Endothelial cell of umbilical vein (primary cell): ENCODE measurements around the gene PBX2. TPM values are rescaled to one million over a fixed set of nuclear protein-coding genes. Genes with fewer than 3 reads are reported as not detected.
A peak's percentile ranks its signal among the peaks of the same experiment; 100 is the strongest.
"Not testable (repeated sequence)": the region's sequence is repeated elsewhere in the genome, so short reads cannot be mapped to it uniquely, and the experiment has no call there.

ENCODE experiments used
- BruUV-seq: library from RNA; stranded (reverse); fragments of 400-500 nt; replicated peaks from 2 replicates; lab custom pipeline; 2021; lab: Mats Ljungman, UMichigan
- CTCF ChIA-PET: fragments of 300-600, 350-600 bp; sonication (Branson Sonifier 250); formaldehyde crosslinking; loops from one replicate; lab custom pipeline; 2021; ENCODE audit warnings: antibody characterized with exemption, inconsistent platforms; lab: Charles Lee
- POLR2A ChIA-PET: fragments of 300-600, 350-600 bp; sonication (Branson Sonifier 250); formaldehyde crosslinking; loops from one replicate; lab custom pipeline; 2021; ENCODE audit warnings: antibody characterized with exemption, inconsistent platforms; lab: Charles Lee
- DNase-seq: peaks from one replicate; pipeline ENCODE4 v3.0.0-alpha.2; 2011; ENCODE audit warnings: low read depth, low spot score
- FAIRE-seq: peaks from 2 replicates; lab custom pipeline; 2011; peaks lifted over from hg19 to GRCh38; lab: Jason Lieb, UNC
- H2AFZ ChIP-seq: 2 replicates; pipeline ENCODE4 v1.6.0; 2012; ENCODE audit warnings: low read depth, low read length, control low read depth, inconsistent platforms
- H3K27ac ChIP-seq: 2 replicates; pipeline ENCODE4 v1.5.1; 2011; ENCODE audit warnings: low read depth, mild to moderate bottlenecking, control low read depth, low read length, moderate library complexity; ENCODE audit not compliant: insufficient read depth
- H3K27me3 ChIP-seq, 2 experiments: 2 replicates each; pipeline versions ENCODE4 v1.6.0 to v1.6.1; 2011; ENCODE audit warnings: low read length in 2 of 2, mixed read lengths in 1 of 2; ENCODE audit not compliant: control insufficient read depth in 2 of 2, insufficient read depth in 2 of 2
- H3K36me3 ChIP-seq, 2 experiments: 2 replicates in 1 of 2; 3 replicates in 1 of 2; pipeline ENCODE4 v1.5.1; 2011; ENCODE audit warnings: low read length in 2 of 2, mild to moderate bottlenecking in 1 of 2, moderate library complexity in 1 of 2; ENCODE audit not compliant: control insufficient read depth in 2 of 2, insufficient read depth in 2 of 2; ENCODE audit errors: extremely low read depth in 1 of 2
- H3K4me1 ChIP-seq: 3 replicates; pipeline ENCODE4 v1.5.1; 2011; ENCODE audit warnings: mild to moderate bottlenecking, low read length; ENCODE audit not compliant: control insufficient read depth, insufficient read depth; ENCODE audit errors: extremely low read depth
- H3K4me2 ChIP-seq: 2 replicates; pipeline ENCODE4 v1.6.1; 2011; ENCODE audit warnings: low read length, control low read depth, mixed read lengths; ENCODE audit not compliant: insufficient read depth
- H3K4me3 ChIP-seq, 3 experiments: fragments of 200-600 bp in 1 of 3; sonication (generic), shearing (Covaris generic) in 1 of 3; replicated peaks in 1 of 3; 2 replicates each; pipeline ENCODE4 v1.5.1; 2011 to 2016; ENCODE audit warnings: control low read depth in 3 of 3, low read length in 3 of 3, mild to moderate bottlenecking in 2 of 3, inconsistent platforms in 1 of 3, low read depth in 1 of 3, moderate library complexity in 1 of 3; ENCODE audit not compliant: insufficient read depth in 1 of 3
- H3K79me2 ChIP-seq: 2 replicates; pipeline ENCODE4 v1.6.0; 2012; ENCODE audit warnings: low read length, inconsistent platforms; ENCODE audit not compliant: control insufficient read depth, insufficient read depth
- H3K9ac ChIP-seq: replicated peaks from 2 replicates; pipeline ENCODE3; 2011; ENCODE audit warnings: low read length, control low read depth; ENCODE audit not compliant: insufficient read depth; ENCODE audit errors: extremely low read depth
- H3K9me1 ChIP-seq: replicated peaks from 3 replicates; pipeline ENCODE4 v1.6.0; 2011; ENCODE audit warnings: mild to moderate bottlenecking, low read length; ENCODE audit not compliant: control insufficient read depth, insufficient read depth; ENCODE audit errors: extremely low read depth
- H3K9me3 ChIP-seq: replicated peaks from 2 replicates; pipeline ENCODE4 v1.5.1; 2012; ENCODE audit warnings: low read length, inconsistent platforms; ENCODE audit not compliant: control insufficient read depth, insufficient read depth
- H4K20me1 ChIP-seq: replicated peaks from 2 replicates; pipeline ENCODE3; 2011; ENCODE audit warnings: mild to moderate bottlenecking, low read length; ENCODE audit not compliant: control insufficient read depth, insufficient read depth; ENCODE audit errors: extremely low read depth
- CTCF ChIP-seq, 2 donors: IDR thresholded peaks; 1 replicate in 1 of 2; 2 replicates in 1 of 2; pipeline ENCODE4 v1.5.1; 2011; ENCODE audit warnings: low read length in 2 of 2, mild to moderate bottlenecking in 2 of 2, moderate library complexity in 2 of 2, control low read depth in 1 of 2, inconsistent platforms in 1 of 2, low read depth in 1 of 2; ENCODE audit not compliant: insufficient read depth in 1 of 2; ENCODE audit errors: extremely low read depth in 1 of 2
- EZH2 ChIP-seq: IDR thresholded peaks from 2 replicates; pipeline ENCODE4 v1.6.1; 2012; ENCODE audit warnings: borderline replicate concordance, low read depth, mild to moderate bottlenecking, moderate library complexity, low read length, inconsistent platforms; ENCODE audit not compliant: severe bottlenecking
- FOS ChIP-seq: IDR thresholded peaks from 2 replicates; pipeline ENCODE4 v1.6.1; 2011; ENCODE audit warnings: mild to moderate bottlenecking, low read length, moderate library complexity, borderline replicate concordance; ENCODE audit not compliant: insufficient read depth
- GATA2 ChIP-seq: IDR thresholded peaks from 2 replicates; pipeline ENCODE4 v1.7.0; 2011; ENCODE audit warnings: low read depth, mild to moderate bottlenecking, moderate library complexity, mixed read lengths, low read length; ENCODE audit not compliant: insufficient read length, insufficient read depth
- JUN ChIP-seq: IDR thresholded peaks from 2 replicates; pipeline ENCODE4 v1.6.1; 2011; ENCODE audit warnings: borderline replicate concordance, low read depth; ENCODE audit not compliant: insufficient read length, insufficient read depth
- MAX ChIP-seq: IDR thresholded peaks from 2 replicates; pipeline ENCODE4 v1.6.1; 2011; ENCODE audit not compliant: insufficient read depth, insufficient read length
- MYC ChIP-seq: IDR thresholded peaks from one replicate; pipeline ENCODE4 v1.6.1; 2011; ENCODE audit warnings: mild to moderate bottlenecking, low read depth, low read length
- POLR2A ChIP-seq: IDR thresholded peaks from 2 replicates; pipeline ENCODE4 v1.6.1; 2012; ENCODE audit warnings: low read depth, mild to moderate bottlenecking, control low read depth, low read length
- POLR2AphosphoS5 ChIP-seq: IDR thresholded peaks from 2 replicates; pipeline ENCODE4 v1.6.1; 2012; ENCODE audit warnings: low read depth, mild to moderate bottlenecking, control low read depth, low read length, moderate library complexity; ENCODE audit not compliant: insufficient read depth
- dilution Hi-C: fragments of 300-500 bp; cut with MboI; formaldehyde crosslinking; loops from one replicate; pipeline ENCODE4 v1.15.0; 2019; ENCODE audit warnings: low sequenced_read_pairs; ENCODE audit not compliant: extremely low pct_ligation_motif_present
- intact Hi-C: fragments of 100-400 bp; cut with micrococcal nuclease; formaldehyde crosslinking; loops from one replicate; pipeline ENCODE4 v1.10.0; 2022
- polyA plus RNA-seq, 4 experiments: library from polyadenylated mRNA; depleted of rRNA in 3 of 4; stranded (reverse) in 3 of 4; unstranded in 1 of 4; fragments of >200 nt; gene quantifications; 2 replicates each; pipeline versions ENCODE4 v1.2.1 to v1.2.3, GENCODE V29; 2011 to 2012; ENCODE audit warnings: missing spikeins in 1 of 4
- total RNA-seq: library from RNA; stranded (reverse); gene quantifications from 2 replicates; pipeline ENCODE4 v1.2.3, GENCODE V29; 2021

Gene PBX2
- total and polyA plus RNA-seq, 2 donors (not counting 3 experiments of a cell fraction or from before 2014, with no cell fraction given) = 82.3 to 100 TPM

GRCh38 chr6:32187009-32187709 is 2.8 kb downstream of the PBX2 start:
- Histone ChIP-seq H3K9ac (no peak overlapping the region), H3K9me1 (no peaks in the 10 kb centered on the region), H3K4me3 (no peak overlapping the region), H3K4me2 (no peak overlapping the region), H3K36me3 (peaks cover 3 to 25% of the 10 kb centered on the region in 2 experiments), H2AFZ (no peak overlapping the region), H3K4me1 (peaks cover 33% of the 10 kb centered on the region), H3K9me3 (no peaks in the 10 kb centered on the region), H4K20me1 (no peaks in the 10 kb centered on the region), H3K79me2 (peaks cover 21% of the 10 kb centered on the region), H3K27me3 (no peaks in the 10 kb centered on the region), H3K27ac (peak overlapping the region; percentile 18)
- POLR2A ChIA-PET = interaction anchor here (1.2 kb wide), 1 partner anchor 8 kb away, joined by 4 read pairs; no protein-coding TSS in a partner anchor
- BruUV-seq = no TSS peak
- CTCF ChIA-PET = interaction anchor here (1.1 kb wide), 1 partner anchor 8 kb away, joined by 3 read pairs; no protein-coding TSS in a partner anchor
- intact Hi-C loops (no loop called here), dilution Hi-C loops (no loop called here)
- peak; percentile 59 for FAIRE-seq
- DNase-seq = peak; percentile 38
- TF ChIP-seq CTCF (IDR thresholded peaks at IDR 0.05; ENCODE audit: extremely low read depth in 1 of 2, insufficient read depth in 1 of 2, low read depth in 1 of 2, low read length in 2 of 2) = no peak
- no peak for TF ChIP-seq EZH2
- TF ChIP-seq FOS = no peak
- TF ChIP-seq MYC = no peak
- no peak for TF ChIP-seq MAX
- no peak for TF ChIP-seq JUN
- TF ChIP-seq POLR2AphosphoS5 = peak; percentile 31
- no peak for TF ChIP-seq GATA2
- TF ChIP-seq POLR2A = peak; percentile 25

- H3K4me2 ChIP-seq, BruUV-seq, H3K27me3 ChIP-seq, H3K9me1 ChIP-seq, FAIRE-seq, H4K20me1 ChIP-seq, H3K9me3 ChIP-seq, H3K4me3 ChIP-seq, H2AFZ ChIP-seq, intact Hi-C loops, dilution Hi-C loops, DNase-seq, H3K9ac ChIP-seq: not testable (repeated sequence)
- peaks cover 19% of the 10 kb centered on the region for H3K79me2 ChIP-seq
- peaks cover 27% of the 10 kb centered on the region for H3K4me1 ChIP-seq
- H3K36me3 ChIP-seq = peaks cover 3 to 26% of the 10 kb centered on the region in 2 experiments
- H3K27ac ChIP-seq = peak overlapping the region; percentile 18
- POLR2A ChIA-PET = interaction anchor here (1.2 kb wide), 1 partner anchor 9 kb away, joined by 4 read pairs; no protein-coding TSS in a partner anchor
- CTCF ChIA-PET = interaction anchor here (1.1 kb wide), 1 partner anchor 9 kb away, joined by 3 read pairs; no protein-coding TSS in a partner anchor
Measured at GRCh38 chr6:32186151-32186840, 3.7 kb downstream of the PBX2 start.
